HepG2 (cell line): ENCODE data around the gene ETS1. TPM values are rescaled to one million over a fixed set of nuclear protein-coding genes. Genes with fewer than 3 reads are reported as not detected.

ENCODE experiments used
- ATAC-seq: fragments of 200-7000 bp; cut with Tn5 transposase; 3 replicates; pipeline ENCODE4 v1.9.1; 2020; ENCODE audit warnings: mild to moderate bottlenecking, moderate library complexity
- BruUV-seq: library from RNA; stranded (reverse); fragments of 400-500 nt; replicated peaks from 2 replicates; lab custom pipeline; 2021; lab: Mats Ljungman, UMichigan
- CTCF ChIA-PET: fragments of 300-600 bp; formaldehyde crosslinking; extraction: SDS; loops from one replicate; lab custom pipeline; 2021; ENCODE audit warnings: low total read pairs, inconsistent platforms, low intra/inter-chr PET ratio; lab: Yijun Ruan, JAX
- POLR2A ChIA-PET: fragments of 350-600 bp; sonication (Branson Sonifier 250); formaldehyde crosslinking; loops from one replicate; lab custom pipeline; 2020; ENCODE audit warnings: antibody characterized with exemption, inconsistent platforms; lab: Yijun Ruan, JAX
- DNase-seq: peaks from one replicate; pipeline ENCODE4 v3.0.0-alpha.2; 2015; ENCODE audit warnings: low spot score
- FAIRE-seq: peaks from 3 replicates; lab custom pipeline; 2011; peaks lifted over from hg19 to GRCh38; lab: Jason Lieb, UNC
- H2AFZ ChIP-seq: one replicate; pipeline ENCODE4 v1.6.1; 2011; ENCODE audit warnings: low read length, inconsistent platforms
- H3K27ac ChIP-seq: fragments of 300-600 bp; 3 replicates; pipeline ENCODE4 v1.8.0; 2011; ENCODE audit warnings: mixed run types, mild to moderate bottlenecking, mixed read lengths, low read length, inconsistent platforms; ENCODE audit not compliant: insufficient read depth; ENCODE audit errors: extremely low read length
- H3K27me3 ChIP-seq, 2 experiments: fragments of 200-600 bp in 1 of 2; 2 replicates in 1 of 2; 3 replicates in 1 of 2; pipeline versions ENCODE4 v1.6.0 to v1.8.0; 2011; ENCODE audit warnings: low read length in 2 of 2, mild to moderate bottlenecking in 2 of 2, moderate library complexity in 2 of 2, inconsistent platforms in 1 of 2; ENCODE audit not compliant: insufficient read depth in 2 of 2, control insufficient read depth in 1 of 2
- H3K36me3 ChIP-seq, 2 experiments: fragments of 200-600 bp in 1 of 2; replicated peaks in 1 of 2; 2 replicates in 1 of 2; 3 replicates in 1 of 2; pipeline versions ENCODE4 v1.5.1 to v1.8.0; 2011; ENCODE audit warnings: low read length in 2 of 2, inconsistent platforms in 1 of 2; ENCODE audit not compliant: insufficient read depth in 2 of 2, control insufficient read depth in 1 of 2
- H3K4me1 ChIP-seq: 2 replicates; pipeline ENCODE4 v1.5.1; 2012; ENCODE audit warnings: low read length, inconsistent platforms; ENCODE audit not compliant: insufficient read depth
- H3K4me2 ChIP-seq: 2 replicates; pipeline ENCODE4 v1.6.0; 2011; ENCODE audit warnings: low read depth, low read length, inconsistent platforms
- H3K4me3 ChIP-seq, 3 experiments: fragments of 200-600 bp in 1 of 3; sonication (generic), shearing (Covaris generic) in 1 of 3; replicated peaks in 1 of 3; 2 replicates each; pipeline ENCODE4 v1.5.1; 2011 to 2016; ENCODE audit warnings: low read length in 3 of 3, inconsistent platforms in 2 of 3, low read depth in 2 of 3, mild to moderate bottlenecking in 2 of 3, control low read depth in 1 of 3, mixed read lengths in 1 of 3; ENCODE audit not compliant: insufficient read depth in 1 of 3
- H3K79me2 ChIP-seq: one replicate; pipeline ENCODE4 v1.6.1; 2011; ENCODE audit warnings: low read length, inconsistent platforms; ENCODE audit not compliant: insufficient read depth
- H3K9ac ChIP-seq: 2 replicates; pipeline ENCODE4 v1.6.0; 2011; ENCODE audit warnings: mild to moderate bottlenecking, low read depth, low read length, inconsistent platforms; ENCODE audit not compliant: insufficient read depth
- H3K9me3 ChIP-seq: 2 replicates; pipeline ENCODE4 v1.5.1; 2012; ENCODE audit warnings: mild to moderate bottlenecking, low read length
- H4K20me1 ChIP-seq: 2 replicates; pipeline ENCODE4 v1.6.0; 2011; ENCODE audit warnings: inconsistent platforms, mild to moderate bottlenecking, low read length, moderate library complexity; ENCODE audit not compliant: insufficient read depth
- CEBPB ChIP-seq: IDR thresholded peaks from 2 replicates; pipeline ENCODE4 v1.6.1; 2011; ENCODE audit warnings: low read depth, low read length, improper control_type of control experiment, borderline replicate concordance
- CENPX ChIP-seq: sonication (generic); formaldehyde crosslinking; IDR thresholded peaks from 2 replicates; pipeline ENCODE4 v1.9.0; 2021; ENCODE audit warnings: mild to moderate bottlenecking, missing genetic modification reagents, moderate library complexity
- GFI1 ChIP-seq: sonication (generic); formaldehyde crosslinking; IDR thresholded peaks from 2 replicates; pipeline ENCODE4 v1.5.0; 2020; ENCODE audit warnings: missing genetic modification reagents, mild to moderate bottlenecking, borderline replicate concordance
- NKX3-1 ChIP-seq: sonication (generic); formaldehyde crosslinking; IDR thresholded peaks from 2 replicates; pipeline ENCODE4 v1.5.0; 2020; ENCODE audit warnings: missing genetic modification reagents
- NRL ChIP-seq: sonication (generic); formaldehyde crosslinking; IDR thresholded peaks from 2 replicates; pipeline ENCODE4 v1.5.0; 2020; ENCODE audit warnings: missing genetic modification reagents, mild to moderate bottlenecking, moderate library complexity, borderline replicate concordance
- PRPF4 ChIP-seq: fragments of 200-400 bp; formaldehyde crosslinking; IDR thresholded peaks from 2 replicates; pipeline ENCODE4 v1.6.1; 2016; ENCODE audit warnings: low read length, low read depth; ENCODE audit not compliant: poor library complexity, severe bottlenecking
- SMARCC2 ChIP-seq: fragments of 450-650 bp; IDR thresholded peaks from 2 replicates; pipeline ENCODE4 v1.6.1; 2017; ENCODE audit warnings: antibody characterized with exemption, mild to moderate bottlenecking
- WIZ ChIP-seq: sonication (generic); formaldehyde crosslinking; IDR thresholded peaks from 2 replicates; pipeline ENCODE4 v1.5.1; 2020; ENCODE audit warnings: mild to moderate bottlenecking, missing genetic modification reagents
- ZKSCAN5 ChIP-seq: sonication (generic); formaldehyde crosslinking; IDR thresholded peaks from 2 replicates; pipeline ENCODE4 v1.5.1; 2020; ENCODE audit warnings: mild to moderate bottlenecking, missing genetic modification reagents
- ZNF121 ChIP-seq: sonication (generic); formaldehyde crosslinking; IDR thresholded peaks from 2 replicates; pipeline ENCODE4 v1.5.0; 2020; ENCODE audit warnings: mild to moderate bottlenecking, missing genetic modification reagents
- ZNF224 ChIP-seq: sonication (generic); formaldehyde crosslinking; IDR thresholded peaks from 2 replicates; pipeline ENCODE4 v1.5.0; 2020; ENCODE audit warnings: mild to moderate bottlenecking, missing genetic modification reagents
- ZNF746 ChIP-seq: sonication (generic); formaldehyde crosslinking; IDR thresholded peaks from 2 replicates; pipeline ENCODE4 v1.8.0; 2022; ENCODE audit warnings: mild to moderate bottlenecking, missing genetic modification reagents
- WGBS: methylation state at CpG from one replicate; pipeline ENCODE4 v1.1.6; 2017; ENCODE audit warnings: low lambda C conversion rate; 5-methylcytosine and 5-hydroxymethylcytosine counted together
- in situ Hi-C: cut with HindIII; loops from 2 replicates; pipeline ENCODE4 v1.10.0; 2017; ENCODE audit warnings: low pct_unique_long_range_greater_than_20kb; ENCODE audit not compliant: extremely low pct_ligation_motif_present
- intact Hi-C: fragments of 100-400 bp; cut with micrococcal nuclease; formaldehyde crosslinking; loops from one replicate; pipeline ENCODE4 v1.10.0; 2022; ENCODE audit not compliant: unreplicated experiment
- polyA plus RNA-seq, 8 experiments: library from polyadenylated mRNA; depleted of rRNA in 3 of 8; stranded (reverse) in 7 of 8; unstranded in 1 of 8; fragments of >200 nt; fragmentation: Illumina TruSeq in 4 of 8; extraction: Trizol in 4 of 8; gene quantifications; 2 replicates each; pipeline versions ENCODE4 v1.2.1 to v1.2.3, GENCODE V29; 2011 to 2016; ENCODE audit warnings: low read depth in 4 of 8, missing spikeins in 1 of 8, mixed read lengths in 1 of 8; ENCODE audit not compliant: insufficient read depth in 1 of 8
- total RNA-seq, 5 experiments: library from RNA; depleted of rRNA; stranded (reverse); fragments of >200 nt; fragmentation: Illumina TruSeq; extraction: Trizol; gene quantifications; 2 replicates each; pipeline ENCODE4 v1.2.3, GENCODE V29; 2016; ENCODE audit warnings: low read depth in 1 of 5
- TF ChIP-seq, protein P1 (sequence below): IDR thresholded peaks from 2 replicates; pipeline ENCODE4 v1.6.1; 2016; ENCODE audit warnings: low read depth

The ETS1 gene
- total and polyA plus RNA-seq, 2 of the 13 experiments (the other 11 are each of a cell fraction or from before 2014, with no cell fraction given): 0.18 to 0.34 TPM

DNA sequence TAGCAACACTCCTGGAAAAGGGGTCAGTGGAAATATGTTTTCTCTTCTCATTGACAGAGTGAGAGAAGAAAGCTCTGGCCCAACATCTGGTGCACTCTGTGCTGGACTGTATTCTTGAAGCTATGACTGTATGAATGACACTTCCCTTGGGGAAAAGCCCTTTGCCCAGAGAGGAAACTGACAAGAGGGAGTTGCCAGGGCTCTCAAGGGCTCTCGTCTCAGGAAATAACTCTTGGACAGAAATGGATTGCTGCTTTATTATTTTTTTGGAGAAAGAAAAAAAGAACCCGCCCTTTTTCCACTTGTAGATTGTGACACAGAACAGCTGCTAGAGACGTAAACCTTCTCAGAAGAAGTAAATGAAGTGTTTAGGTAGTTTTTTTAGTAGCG, 11.4 kb downstream of the ETS1 start:
- no TSS peak for BruUV-seq
- H3K27me3 ChIP-seq: peaks cover 0 to 3% of the 10 kb centered on the region in 2 experiments; a peak in 1 of 5 replicates
- H3K9me3 ChIP-seq: no peaks in the 10 kb centered on the region
- DNase-seq (no peak), FAIRE-seq (no peak), ATAC-seq (no peak)
- no peak overlapping the region for H3K27ac ChIP-seq
- 18% methylated on average over 4 of the region's 4 CpGs for WGBS
- H3K9ac ChIP-seq: no peak overlapping the region
- no peaks in the 10 kb centered on the region for H3K36me3 ChIP-seq
- in situ Hi-C loops: no loop called here
- no peak overlapping the region for H3K4me3 ChIP-seq
- no peak overlapping the region for H3K4me2 ChIP-seq
- no peaks in the 10 kb centered on the region for H4K20me1 ChIP-seq
- ChIA-PET CTCF (no interaction called here), POLR2A (no interaction called here)
- TF ChIP-seq ZNF224 (CRISPR knock-in tag) (no peak), WIZ (CRISPR knock-in tag) (no peak), ZNF746 (no peak), ZNF121 (no peak), GFI1 (no peak), NKX3-1 (CRISPR knock-in tag) (no peak), ZKSCAN5 (CRISPR knock-in tag) (no peak), PRPF4 (no peak), CEBPB (no peak), NRL (CRISPR knock-in tag) (no peak), CENPX (no peak), SMARCC2 (no peak)
- TF ChIP-seq, protein P1, sequence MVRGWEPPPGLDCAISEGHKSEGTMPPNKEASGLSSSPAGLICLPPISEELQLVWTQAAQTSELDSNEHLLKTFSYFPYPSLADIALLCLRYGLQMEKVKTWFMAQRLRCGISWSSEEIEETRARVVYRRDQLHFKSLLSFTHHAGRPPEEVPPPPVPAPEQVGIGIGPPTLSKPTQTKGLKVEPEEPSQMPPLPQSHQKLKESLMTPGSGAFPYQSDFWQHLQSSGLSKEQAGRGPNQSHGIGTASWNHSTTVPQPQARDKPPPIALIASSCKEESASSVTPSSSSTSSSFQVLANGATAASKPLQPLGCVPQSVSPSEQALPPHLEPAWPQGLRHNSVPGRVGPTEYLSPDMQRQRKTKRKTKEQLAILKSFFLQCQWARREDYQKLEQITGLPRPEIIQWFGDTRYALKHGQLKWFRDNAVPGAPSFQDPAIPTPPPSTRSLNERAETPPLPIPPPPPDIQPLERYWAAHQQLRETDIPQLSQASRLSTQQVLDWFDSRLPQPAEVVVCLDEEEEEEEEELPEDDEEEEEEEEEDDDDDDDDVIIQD (CRISPR knock-in tag): no peak
- no peaks in the 10 kb centered on the region for H3K4me1 ChIP-seq
- intact Hi-C loops: no loop called here
- H3K79me2 ChIP-seq: no peaks in the 10 kb centered on the region
- H2AFZ ChIP-seq: no peak overlapping the region
